A673 (cell line): ENCODE data around the gene ZFYVE9.

ENCODE experiments used
- CTCF ChIP-seq: fragments of 300-800, 200-600 bp; sonication (generic); conservative IDR thresholded peaks from 2 replicates; pipeline ENCODE4 v1.5.1; 2017; ENCODE audit warnings: low read depth, mild to moderate bottlenecking, antibody characterized with exemption, low read length, moderate library complexity, mixed read lengths
- EZH2 ChIP-seq: fragments of 200-600 bp; sonication (generic); IDR thresholded peaks from 2 replicates; pipeline ENCODE4 v1.6.1; 2017; ENCODE audit warnings: borderline replicate concordance, low read depth, mild to moderate bottlenecking, mixed read lengths, antibody characterized with exemption, low read length; ENCODE audit not compliant: poor library complexity, severe bottlenecking

- no peak for TF ChIP-seq CTCF
- no peak for TF ChIP-seq EZH2
These were observed 49.6 kb downstream of the ZFYVE9 start for GRCh38 chr1:52191395-52191965.
